Measurements from ENCODE around the gene COQ3.

GRCh38 chr6:99341862-99342455 lies 52.0 kb downstream of the COQ3 start:
- no peak for TF ChIP-seq CTCF (IDR thresholded peaks at IDR 0.05; ENCODE audit: poor library complexity)
- no peak for TF ChIP-seq EZH2 (IDR thresholded peaks at IDR 0.05; ENCODE audit: borderline replicate concordance)

Measured in hepatocyte (in vitro differentiated cells).